Measurements from ENCODE around the gene AKAP8L.

GRCh38 chr19:15381429-15381828 lies 37.4 kb downstream of the AKAP8L start:
- TF ChIP-seq CTCF (conservative IDR thresholded peaks at IDR 0.05; ENCODE audit: low read length) (no peak), EZH2phosphoT487 (IDR thresholded peaks at IDR 0.05; ENCODE audit: borderline replicate concordance) (no peak)

All from Loucy (cell line).